ENCODE data around the gene NTSR2.

NTSR2 gene

GRCh38 chr2:11655495-11655894 lies 14.5 kb downstream of the NTSR2 start:
- no peak overlapping the region for H2AFZ ChIP-seq (ENCODE audit: low read length)
- no peaks in the 10 kb centered on the region for H3K79me2 ChIP-seq (ENCODE audit: insufficient read depth, low read length)
- H3K9ac ChIP-seq (ENCODE audit: low read length) = no peak overlapping the region
- no peaks in the 10 kb centered on the region for H3K4me1 ChIP-seq (ENCODE audit: insufficient read depth, low read length, severe bottlenecking)
- H3K9me2 ChIP-seq (ENCODE audit: low read depth, low read length) = no peaks in the 10 kb centered on the region
- no peak for TF ChIP-seq EZH2 (IDR thresholded peaks at IDR 0.05; ENCODE audit: borderline replicate concordance, low read length)
- TF ChIP-seq CTCF (IDR thresholded peaks at IDR 0.05; ENCODE audit: low read length) = no peak
- no peaks in the 10 kb centered on the region for H3F3A ChIP-seq (ENCODE audit: insufficient read depth, low read length)
- no peaks in the 10 kb centered on the region for H3K27me3 ChIP-seq (ENCODE audit: insufficient read depth, low read length)
- H3K36me3 ChIP-seq (ENCODE audit: insufficient read depth, low read length) = no peaks in the 10 kb centered on the region
- H3K4me3 ChIP-seq (ENCODE audit: low read depth, low read length, poor library complexity, severe bottlenecking) = no peak overlapping the region
- H3K27ac ChIP-seq (ENCODE audit: low read depth, low read length, poor library complexity, severe bottlenecking) = no peak overlapping the region
- H3K4me2 ChIP-seq (ENCODE audit: low read length) = no peak overlapping the region
- no peaks in the 10 kb centered on the region for H4K20me1 ChIP-seq (ENCODE audit: insufficient read depth, low read length)
- H3K9me3 ChIP-seq (ENCODE audit: low read length) = no peaks in the 10 kb centered on the region

- Histone ChIP-seq H3K27me3 (ENCODE audit: insufficient read depth, low read length) (no peaks in the 10 kb centered on the region; the same call in 1 of the 2 replicates), H2AFZ (ENCODE audit: low read length) (no peak overlapping the region), H3K36me3 (ENCODE audit: insufficient read depth, low read length) (no peaks in the 10 kb centered on the region), H3K9ac (ENCODE audit: low read length) (no peak overlapping the region), H3K9me2 (ENCODE audit: low read depth, low read length) (no peaks in the 10 kb centered on the region), H3K4me2 (ENCODE audit: low read length) (no peak overlapping the region), H3K4me3 (ENCODE audit: low read depth, low read length, poor library complexity, severe bottlenecking) (no peak overlapping the region), H4K20me1 (ENCODE audit: insufficient read depth, low read length) (no peaks in the 10 kb centered on the region), H3K4me1 (ENCODE audit: insufficient read depth, low read length, severe bottlenecking) (no peaks in the 10 kb centered on the region), H3K9me3 (ENCODE audit: low read length) (no peaks in the 10 kb centered on the region), H3F3A (ENCODE audit: insufficient read depth, low read length) (no peaks in the 10 kb centered on the region), H3K27ac (ENCODE audit: low read depth, low read length, poor library complexity, severe bottlenecking) (no peak overlapping the region), H3K79me2 (ENCODE audit: insufficient read depth, low read length) (no peaks in the 10 kb centered on the region)
- TF ChIP-seq CTCF (IDR thresholded peaks at IDR 0.05; ENCODE audit: low read length) (no peak), EZH2 (IDR thresholded peaks at IDR 0.05; ENCODE audit: borderline replicate concordance, low read length) (no peak)
Measured at GRCh38 chr2:11652553-11652952, 17.4 kb downstream of the NTSR2 start.

- H2AFZ ChIP-seq (ENCODE audit: low read length) = no peak overlapping the region
- no peaks in the 10 kb centered on the region for H3K36me3 ChIP-seq (ENCODE audit: insufficient read depth, low read length)
- no peak overlapping the region for H3K4me2 ChIP-seq (ENCODE audit: low read length)
- no peak overlapping the region for H3K4me3 ChIP-seq (ENCODE audit: low read depth, low read length, poor library complexity, severe bottlenecking)
- H3F3A ChIP-seq (ENCODE audit: insufficient read depth, low read length) = no peaks in the 10 kb centered on the region
- H3K4me1 ChIP-seq (ENCODE audit: insufficient read depth, low read length, severe bottlenecking) = no peaks in the 10 kb centered on the region
- no peaks in the 10 kb centered on the region for H3K79me2 ChIP-seq (ENCODE audit: insufficient read depth, low read length)
- no peaks in the 10 kb centered on the region for H3K9me3 ChIP-seq (ENCODE audit: low read length)
- no peaks in the 10 kb centered on the region for H3K9me2 ChIP-seq (ENCODE audit: low read depth, low read length)
- peaks cover 4% of the 10 kb centered on the region; the same call in 1 of the 2 replicates for H3K27me3 ChIP-seq (ENCODE audit: insufficient read depth, low read length)
- TF ChIP-seq CTCF (IDR thresholded peaks at IDR 0.05; ENCODE audit: low read length) = no peak
- TF ChIP-seq EZH2 (IDR thresholded peaks at IDR 0.05; ENCODE audit: borderline replicate concordance, low read length) = no peak
- no peak overlapping the region for H3K27ac ChIP-seq (ENCODE audit: low read depth, low read length, poor library complexity, severe bottlenecking)
- no peak overlapping the region for H3K9ac ChIP-seq (ENCODE audit: low read length)
- no peaks in the 10 kb centered on the region for H4K20me1 ChIP-seq (ENCODE audit: insufficient read depth, low read length)
Measured at GRCh38 chr2:11651856-11652548, 18.0 kb downstream of the NTSR2 start.

Data from OCI-LY1 (cell line).